ENCODE data around the gene PTPRA. TPM values are rescaled to one million over a fixed set of nuclear protein-coding genes. Genes with fewer than 3 reads are reported as not detected.

The PTPRA gene
- total and polyA plus RNA-seq, 2 of the 13 experiments (the other 11 are each of a cell fraction or from before 2014, with no cell fraction given): 47.2 to 127 TPM

GRCh38 chr20:3084283-3084985 lies 211.2 kb downstream of the PTPRA start, which contains the start of gene AVP (continued):
- no peak for TF ChIP-seq ZNF138 (CRISPR knock-in tag; IDR thresholded peaks at IDR 0.05; ENCODE audit: low read depth)
- TF ChIP-seq FOXO1 (CRISPR knock-in tag; IDR thresholded peaks at IDR 0.05): 0 out of 2 replicates have a peak, but pooled peaks have one; percentile 12
- TF ChIP-seq NR3C1 (CRISPR knock-in tag; IDR thresholded peaks at IDR 0.05): 0 out of 2 replicates have a peak, but pooled peaks have one; percentile 48
- 0 out of 2 replicates have a peak, but pooled peaks have one; percentile 39 for TF ChIP-seq ETV6 (CRISPR knock-in tag; conservative IDR thresholded peaks at IDR 0.05)
- peak; percentile 44 for TF ChIP-seq AGO1 (IDR thresholded peaks at IDR 0.05; ENCODE audit: low read depth, low read length, poor library complexity, severe bottlenecking)
- peak; percentile 20; the same call in 1 of the 2 replicates for TF ChIP-seq CHCHD3 (CRISPR knock-in tag; IDR thresholded peaks at IDR 0.05)
- 0 out of 2 replicates have a peak, but pooled peaks have one; percentile 17 for TF ChIP-seq HOXA3 (CRISPR knock-in tag; IDR thresholded peaks at IDR 0.05)
- no peak for TF ChIP-seq ZNF775 (CRISPR knock-in tag; IDR thresholded peaks at IDR 0.05; ENCODE audit: borderline replicate concordance)
- TF ChIP-seq ZNF121 (CRISPR knock-in tag; IDR thresholded peaks at IDR 0.05): no peak
- no peak for TF ChIP-seq THAP11 (CRISPR knock-in tag; IDR thresholded peaks at IDR 0.05)
- TF ChIP-seq ZNF460 (CRISPR knock-in tag; IDR thresholded peaks at IDR 0.05; ENCODE audit: borderline replicate concordance): no peak
- TF ChIP-seq RFX5 (IDR thresholded peaks at IDR 0.05; ENCODE audit: low read depth, low read length): no peak
- TF ChIP-seq MAX (IDR thresholded peaks at IDR 0.05): no peak
- TF ChIP-seq MIXL1 (CRISPR knock-in tag; IDR thresholded peaks at IDR 0.05): no peak
- TF ChIP-seq MXD1 (CRISPR knock-in tag; IDR thresholded peaks at IDR 0.05): 0 out of 2 replicates have a peak, but pooled peaks have one; percentile 36
- TF ChIP-seq RBM39 (IDR thresholded peaks at IDR 0.05; ENCODE audit: low read depth, low read length, poor library complexity, severe bottlenecking): peak; percentile 58
- TF ChIP-seq HIVEP1 (CRISPR knock-in tag; IDR thresholded peaks at IDR 0.05): 0 out of 2 replicates have a peak, but pooled peaks have one; percentile 16
- TF ChIP-seq HES4 (CRISPR knock-in tag; IDR thresholded peaks at IDR 0.05; ENCODE audit: borderline replicate concordance): no peak
- TF ChIP-seq ZNF768 (CRISPR knock-in tag; IDR thresholded peaks at IDR 0.05): 0 out of 2 replicates have a peak, but pooled peaks have one; percentile 13
- TF ChIP-seq ZNF136 (CRISPR knock-in tag; IDR thresholded peaks at IDR 0.05; ENCODE audit: low read depth): no peak
- 0 out of 2 replicates have a peak, but pooled peaks have one; percentile 20 for TF ChIP-seq GABPB1 (CRISPR knock-in tag; IDR thresholded peaks at IDR 0.05)
- TF ChIP-seq ZHX1 (CRISPR knock-in tag; IDR thresholded peaks at IDR 0.05; ENCODE audit: low read depth): 0 out of 2 replicates have a peak, but pooled peaks have one; percentile 20
- TF ChIP-seq ZNF292 (CRISPR knock-in tag; IDR thresholded peaks at IDR 0.05; ENCODE audit: borderline replicate concordance, low read depth): peak; percentile 69; the same call in 1 of the 2 replicates
- no peak for TF ChIP-seq WIZ (CRISPR knock-in tag; IDR thresholded peaks at IDR 0.05)
- TF ChIP-seq ZNF576 (CRISPR knock-in tag; IDR thresholded peaks at IDR 0.05): peak; percentile 70; the same call in 1 of the 2 replicates
